HG02642 (cell line): ENCODE measurements around the gene CD320.
"Not testable (repeated sequence)": the region's sequence is repeated elsewhere in the genome, so short reads cannot be mapped to it uniquely, and the experiment has no call there.

Experiments
- ATAC-seq: cut with Tn5 transposase; IDR thresholded peaks from one replicate; pipeline ENCODE4 v1.9.1; 2021; ENCODE audit warnings: mild to moderate bottlenecking; ENCODE audit not compliant: unreplicated experiment, poor library complexity

Gene CD320

DNA sequence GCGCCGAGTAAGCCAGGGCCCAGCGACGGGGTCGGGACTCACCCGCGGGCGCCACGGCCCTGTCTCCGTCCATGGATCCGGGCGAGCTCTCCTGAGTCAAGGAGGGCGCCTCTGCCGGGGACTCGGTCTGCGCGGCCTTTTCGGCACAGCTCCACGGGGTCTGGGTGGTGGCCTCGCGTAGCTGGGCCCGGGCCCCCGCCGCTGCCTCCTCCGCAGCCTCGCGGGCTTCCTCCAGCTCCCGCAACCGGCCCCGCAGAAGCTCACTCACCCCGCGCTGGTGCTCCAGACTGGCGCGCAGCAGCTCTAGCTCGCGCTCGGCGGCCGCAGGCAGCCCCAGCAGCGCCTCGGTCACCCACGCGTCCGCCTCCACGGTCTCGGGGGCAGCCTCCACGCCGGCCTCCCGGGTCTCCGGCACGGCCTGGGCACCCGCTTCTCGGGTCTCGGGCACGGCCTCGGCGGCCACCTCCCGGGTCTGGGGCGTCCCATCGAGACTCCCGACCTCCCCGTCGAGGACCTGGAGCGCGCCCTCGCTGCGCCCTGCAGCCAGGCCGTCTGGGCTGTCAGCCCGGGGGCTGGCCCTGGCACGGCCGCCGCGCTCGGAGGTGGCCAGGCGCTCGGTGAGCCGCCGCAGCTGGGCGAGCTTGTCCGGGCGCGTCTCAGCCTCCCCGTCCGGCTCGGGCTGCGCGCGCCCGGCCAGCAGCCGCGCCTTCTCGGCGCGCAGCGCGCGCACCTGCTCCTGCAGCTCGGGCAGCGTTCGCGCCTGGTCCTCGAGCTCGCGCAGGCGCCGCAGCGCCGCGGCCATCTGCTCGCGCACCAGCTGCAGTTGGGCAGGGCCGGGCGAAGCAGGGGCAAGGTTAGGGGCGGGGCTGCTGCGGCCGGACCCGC lies 26.5 kb upstream of the CD320 start:
- ATAC-seq = no peak

DNA sequence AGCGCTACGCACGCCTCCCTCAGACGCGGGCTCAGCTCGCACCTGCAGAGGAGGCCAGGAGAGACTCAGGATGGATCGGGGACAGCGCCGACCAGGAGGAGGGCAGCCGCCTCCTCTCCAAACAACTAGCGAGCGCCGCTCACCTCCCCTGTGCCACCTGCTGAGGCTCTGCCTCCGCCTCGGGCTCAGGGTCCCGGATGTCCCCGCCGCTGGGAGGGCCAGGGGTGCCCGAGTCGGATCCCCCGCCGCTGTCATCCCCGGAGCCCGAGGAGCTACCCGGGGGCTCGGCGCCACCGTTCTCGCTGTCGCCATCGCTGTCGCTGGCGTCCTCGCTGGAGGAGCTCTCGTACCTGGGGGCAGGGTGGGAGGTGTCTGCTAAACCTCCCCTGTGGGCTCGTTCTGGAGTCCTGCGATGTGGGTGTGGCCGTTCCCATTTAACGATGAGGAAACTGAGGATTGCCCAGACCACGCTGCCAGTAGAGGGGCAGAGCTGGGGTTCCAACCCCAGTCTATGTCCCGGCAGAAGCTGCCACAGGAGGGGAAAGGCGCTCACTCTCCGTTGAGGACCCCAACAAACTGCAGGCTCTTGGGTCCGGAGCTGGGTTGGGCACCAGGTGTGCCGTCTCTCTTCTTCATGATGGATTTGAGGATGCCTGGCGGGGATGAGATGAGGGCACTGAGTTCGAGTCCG lies 25.8 kb upstream of the CD320 start:
- ATAC-seq = no peak

DNA sequence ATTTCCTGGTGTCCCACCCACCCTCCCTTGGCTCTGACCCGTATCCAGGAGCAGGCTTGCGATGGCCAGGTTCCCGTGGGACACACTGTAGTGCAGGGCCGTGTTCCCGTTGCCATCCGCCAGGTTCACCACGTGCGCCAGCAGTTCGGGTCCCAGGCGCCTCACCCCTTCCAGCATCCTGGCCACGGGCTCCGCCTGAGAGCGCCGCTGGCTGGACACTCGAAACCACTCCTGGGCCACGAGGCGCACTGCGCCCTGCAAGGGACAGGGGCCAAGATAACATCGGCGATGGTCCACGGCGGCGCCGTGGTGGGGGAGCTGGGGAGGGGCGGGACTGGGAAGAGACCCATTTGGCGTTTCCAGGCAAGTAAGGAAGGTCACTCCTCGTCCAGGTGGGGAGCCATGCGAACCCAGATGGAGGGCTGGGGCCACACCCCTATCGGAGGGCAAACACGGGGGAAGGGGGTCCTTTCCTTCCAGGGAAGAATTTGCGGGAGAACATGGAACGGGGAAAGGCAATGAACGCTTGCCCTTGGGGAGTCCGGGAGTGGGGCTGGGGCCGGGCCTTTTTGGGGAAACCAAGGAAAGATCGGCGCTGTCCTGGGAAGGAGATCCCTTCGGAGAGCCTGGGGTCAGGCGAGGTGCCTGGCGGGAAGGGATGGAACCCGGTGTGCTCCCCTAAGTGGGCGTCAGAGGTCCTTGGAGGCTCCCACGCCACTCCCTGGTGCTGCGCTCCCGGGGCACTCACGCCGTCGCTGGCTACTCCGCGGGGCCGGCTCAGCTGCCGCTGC lies 25.0 kb upstream of the CD320 start:
- no peak for ATAC-seq

DNA sequence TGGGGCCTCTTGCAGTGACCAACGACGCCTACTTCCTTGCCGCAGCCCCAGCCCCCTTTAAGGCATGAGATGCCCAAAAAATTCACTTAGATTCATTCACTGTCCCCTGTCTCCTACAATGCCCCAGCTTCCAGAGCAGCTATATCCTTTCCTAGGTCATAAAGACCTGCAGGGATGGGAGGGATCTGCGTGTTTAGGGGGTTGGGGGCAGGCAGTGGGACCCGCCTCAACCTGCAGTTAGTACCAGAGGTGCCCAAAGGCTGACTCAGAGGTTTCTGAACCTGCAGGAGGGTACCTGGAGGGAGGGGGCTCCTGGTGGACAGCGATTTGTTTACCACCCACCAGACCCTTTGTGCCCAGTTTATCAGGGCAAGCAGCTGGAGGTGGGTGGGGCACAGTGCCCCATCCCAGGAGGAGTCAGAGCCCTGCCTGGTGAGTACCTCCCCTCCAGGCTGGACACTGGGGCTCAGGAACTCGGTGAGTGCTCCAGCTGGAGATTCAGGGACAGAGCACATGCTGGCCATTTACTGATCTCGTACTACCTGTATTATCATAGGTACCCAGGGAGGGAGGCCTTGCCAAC lies 23.2 kb upstream of the CD320 start:
- no peak for ATAC-seq

DNA sequence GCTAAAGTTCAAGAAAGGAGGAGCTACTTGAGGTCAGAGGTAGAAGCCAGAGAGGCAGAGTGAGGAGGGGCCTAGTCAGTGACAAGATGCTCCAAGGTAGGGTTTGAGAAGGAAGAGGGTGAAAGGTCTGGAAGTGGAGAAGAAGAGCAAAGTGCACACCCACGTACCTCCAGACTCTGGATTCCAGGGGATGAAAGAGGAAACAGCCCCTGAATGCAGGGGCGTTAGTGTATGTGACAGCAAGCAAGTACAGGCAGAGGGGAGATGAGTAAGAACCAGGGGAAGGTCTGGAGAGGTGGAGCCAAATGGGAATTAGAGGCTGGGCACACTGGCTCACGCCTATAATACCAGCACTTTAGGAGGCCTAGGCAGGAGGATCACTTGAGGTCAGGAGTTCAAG lies 21.8 kb upstream of the CD320 start:
- ATAC-seq = no peak

DNA sequence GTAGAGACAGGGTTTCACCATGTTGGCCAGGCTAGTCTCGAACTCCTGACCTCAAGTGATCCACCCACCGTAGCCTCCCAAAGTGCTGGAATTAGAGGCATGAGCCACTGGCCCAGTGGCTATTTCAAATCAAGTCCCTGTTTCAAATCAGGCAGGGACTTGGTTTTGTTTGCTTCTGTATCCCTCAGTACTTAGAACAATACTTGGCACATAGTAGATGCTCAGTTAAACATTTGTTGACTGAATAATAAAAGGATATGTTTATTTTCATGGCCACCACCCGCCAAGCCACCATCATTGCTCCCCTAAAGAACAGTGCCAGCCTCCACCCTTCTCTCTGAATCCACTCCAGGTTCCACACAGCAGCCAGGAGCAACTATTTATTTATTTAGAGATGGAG lies 17.3 kb upstream of the CD320 start:
- no peak for ATAC-seq

DNA sequence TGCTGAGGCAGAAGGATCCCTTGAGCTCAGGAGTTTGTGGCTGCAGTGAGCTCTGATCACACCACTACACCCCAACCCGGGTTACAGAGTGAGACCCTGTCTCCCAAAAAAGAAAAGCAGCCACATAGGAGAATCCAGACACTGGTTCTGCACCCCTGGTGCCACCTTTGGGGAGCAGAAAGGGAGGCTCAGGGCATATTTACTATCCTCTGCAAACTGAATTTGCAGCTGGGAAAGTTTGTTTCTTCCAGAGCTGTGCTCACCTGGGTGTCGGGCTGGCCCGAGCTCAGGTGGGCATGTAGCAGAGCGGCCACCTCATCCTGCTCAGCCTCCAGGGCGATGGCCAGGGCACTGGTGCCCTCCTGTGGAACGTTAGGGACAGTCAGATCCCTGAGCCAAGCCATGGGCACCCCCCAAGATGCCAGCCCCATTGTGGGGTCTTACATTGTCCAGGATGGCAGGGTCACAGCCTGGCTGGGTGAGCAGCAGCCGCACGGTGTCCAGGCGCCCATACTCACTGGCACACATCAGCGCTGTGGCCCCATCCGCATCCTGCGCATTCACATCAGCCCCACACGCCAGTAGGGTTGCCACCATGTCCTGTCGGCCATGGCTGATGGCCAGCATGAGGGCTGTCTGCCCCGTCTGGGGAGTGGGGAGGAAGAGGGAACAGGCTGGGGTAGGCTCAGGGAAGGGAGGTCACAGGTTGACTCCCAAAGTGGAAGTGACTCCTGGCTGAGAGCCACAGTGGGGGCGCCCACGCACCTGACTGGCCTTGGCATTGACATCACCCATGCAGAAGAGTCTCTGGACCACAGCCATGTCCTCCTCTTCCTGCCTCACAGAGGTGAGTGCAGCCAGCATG lies 16.3 kb upstream of the CD320 start:
- no peak for ATAC-seq

DNA sequence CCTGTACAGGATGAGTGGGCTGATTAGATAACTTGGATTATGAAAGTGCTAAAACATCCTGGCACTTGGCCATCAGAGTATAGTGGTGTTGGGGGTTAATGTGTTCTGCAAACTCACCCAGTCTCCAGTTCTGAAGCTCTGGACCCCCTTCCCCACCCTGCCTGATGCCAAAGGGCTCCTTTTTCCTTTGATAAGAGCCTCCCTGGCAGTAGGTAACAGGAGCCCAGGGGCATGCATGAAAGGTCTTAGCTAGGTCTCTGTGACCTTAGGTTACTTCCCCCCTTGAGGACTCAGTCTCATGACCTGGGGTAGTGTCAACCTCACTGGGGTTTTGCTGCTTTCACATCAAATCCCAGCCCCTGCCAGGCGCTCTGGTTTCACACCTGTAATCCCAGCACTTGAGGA lies 15.6 kb upstream of the CD320 start:
- ATAC-seq = no peak

DNA sequence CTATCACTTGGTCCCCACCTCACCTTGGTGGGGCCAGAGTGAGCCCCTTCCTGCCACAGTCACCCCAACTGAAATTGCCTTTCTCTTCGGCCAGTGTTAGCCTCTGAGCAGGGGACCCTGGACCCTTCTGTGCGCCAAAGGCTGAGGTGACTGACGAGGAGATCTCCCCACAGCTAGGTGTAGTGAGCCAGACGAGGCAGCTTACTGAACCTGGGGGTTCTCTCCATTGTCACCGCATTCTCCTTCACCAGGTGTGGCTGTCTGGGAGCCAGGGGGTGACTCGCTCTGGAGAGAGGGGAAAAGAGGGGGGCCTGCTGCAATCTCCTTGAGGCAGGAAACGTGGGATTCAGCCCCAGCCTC lies 14.5 kb upstream of the CD320 start:
- ATAC-seq = no peak

DNA sequence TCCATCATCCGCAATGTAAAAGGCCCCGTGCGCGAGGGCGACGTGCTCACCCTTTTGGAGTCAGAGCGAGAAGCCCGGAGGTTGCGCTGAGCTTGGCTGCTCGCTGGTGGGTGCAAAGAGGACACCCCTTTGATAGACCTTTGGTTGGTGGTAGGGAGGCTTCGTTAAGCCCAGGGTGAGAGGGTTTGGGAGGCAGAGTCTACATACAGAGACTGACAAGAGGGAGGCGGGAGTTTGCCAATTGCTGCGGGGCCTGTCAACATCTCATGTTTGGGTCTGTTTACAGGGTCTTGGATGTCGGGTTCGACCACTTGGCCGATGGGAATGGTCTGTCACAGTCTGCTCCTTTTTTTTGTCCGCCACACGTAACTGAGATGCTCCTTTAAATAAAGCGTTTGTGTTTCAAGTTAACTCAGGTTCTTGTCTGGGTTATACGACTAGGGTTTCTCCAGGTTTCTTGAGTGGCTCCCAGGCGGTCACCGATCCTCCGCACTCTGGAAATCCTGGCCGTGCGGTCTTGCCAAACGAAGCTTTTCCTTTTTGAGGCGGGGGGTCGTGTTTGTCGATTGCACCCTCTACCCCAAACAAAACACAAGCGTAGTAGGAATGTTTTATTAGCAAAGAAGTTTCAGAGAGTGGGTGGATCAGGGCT lies 14.0 kb upstream of the CD320 start:
- no peak for ATAC-seq

DNA sequence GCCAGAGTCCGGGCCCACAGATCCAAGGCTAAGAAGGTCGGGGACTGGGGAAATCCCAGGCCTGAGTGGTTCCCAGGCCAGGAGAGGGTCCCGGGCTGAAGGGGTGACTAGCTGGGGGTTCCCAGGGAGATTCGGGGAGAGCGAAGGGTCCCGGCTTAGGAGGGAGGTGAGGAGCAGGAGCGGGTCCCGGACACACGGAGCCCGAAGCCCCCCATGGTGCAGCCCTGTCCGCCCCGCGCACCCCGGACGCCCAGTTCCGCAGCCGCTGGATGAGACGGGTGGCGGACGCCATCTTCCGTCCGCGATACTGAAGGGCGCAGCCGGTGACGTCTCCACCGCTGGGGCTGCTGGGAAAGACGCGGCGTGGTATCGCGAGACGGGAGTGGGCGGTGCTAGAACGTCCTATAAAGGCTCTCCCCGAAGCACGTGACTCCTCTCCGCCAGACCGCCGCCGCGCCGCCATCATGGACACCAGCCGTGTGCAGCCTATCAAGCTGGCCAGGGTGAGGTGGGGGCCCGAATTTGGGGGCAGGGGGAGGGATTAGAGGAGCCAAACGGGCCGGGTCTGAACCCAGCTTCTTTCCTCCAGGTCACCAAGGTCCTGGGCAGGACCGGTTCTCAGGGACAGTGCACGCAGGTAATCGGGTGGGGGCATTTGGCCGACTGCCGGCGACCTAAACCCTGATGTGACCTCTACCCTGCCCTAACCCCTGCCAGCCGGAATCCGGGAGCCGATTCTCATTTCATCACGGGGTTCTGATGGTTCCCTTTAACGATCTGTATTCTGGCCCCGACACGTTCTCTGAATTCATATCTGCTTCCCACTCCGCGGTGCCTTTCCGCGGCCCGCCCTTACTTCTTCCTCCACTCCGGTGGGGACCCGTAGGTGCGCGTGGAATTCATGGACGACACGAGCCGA lies 13.2 kb upstream of the CD320 start, which contains the start of the genes NDUFA7 and RPS28:
Gene NDUFA7, minus strand, starts transcription at position 309 of the 919 bp plus-strand sequence. Its CDS starts 17 bp downstream, at position 292.
Gene RPS28, plus strand, starts transcription at position 430 of the 919 bp plus-strand sequence. Its CDS starts 35 bp downstream, at position 465.
- peak; percentile 92 for ATAC-seq

DNA sequence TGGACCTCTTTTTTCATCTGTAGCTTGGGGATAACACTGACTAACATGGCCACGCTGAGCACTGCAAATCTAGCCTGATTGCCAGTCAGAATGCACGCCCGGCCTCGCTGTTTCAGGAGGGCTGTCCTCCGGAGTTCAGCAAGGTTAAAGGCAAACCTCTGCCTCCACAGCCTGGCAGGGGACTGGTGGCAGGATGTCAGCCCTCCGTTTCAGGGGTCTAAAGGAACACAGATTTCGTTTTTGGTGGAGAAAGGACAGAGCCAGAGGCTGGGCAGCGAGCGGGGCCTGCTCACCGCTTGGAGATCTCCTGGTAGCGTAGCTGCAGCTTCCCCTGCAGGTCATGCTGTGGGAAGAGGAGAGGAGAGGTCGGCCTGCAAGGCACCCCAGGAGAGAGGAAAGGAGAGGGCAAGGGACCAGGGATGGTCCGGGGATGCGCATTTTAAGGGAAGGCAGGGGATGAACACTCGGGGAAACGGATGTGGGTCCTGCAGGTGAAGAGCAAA lies 12.5 kb upstream of the CD320 start:
- ATAC-seq = no peak

DNA sequence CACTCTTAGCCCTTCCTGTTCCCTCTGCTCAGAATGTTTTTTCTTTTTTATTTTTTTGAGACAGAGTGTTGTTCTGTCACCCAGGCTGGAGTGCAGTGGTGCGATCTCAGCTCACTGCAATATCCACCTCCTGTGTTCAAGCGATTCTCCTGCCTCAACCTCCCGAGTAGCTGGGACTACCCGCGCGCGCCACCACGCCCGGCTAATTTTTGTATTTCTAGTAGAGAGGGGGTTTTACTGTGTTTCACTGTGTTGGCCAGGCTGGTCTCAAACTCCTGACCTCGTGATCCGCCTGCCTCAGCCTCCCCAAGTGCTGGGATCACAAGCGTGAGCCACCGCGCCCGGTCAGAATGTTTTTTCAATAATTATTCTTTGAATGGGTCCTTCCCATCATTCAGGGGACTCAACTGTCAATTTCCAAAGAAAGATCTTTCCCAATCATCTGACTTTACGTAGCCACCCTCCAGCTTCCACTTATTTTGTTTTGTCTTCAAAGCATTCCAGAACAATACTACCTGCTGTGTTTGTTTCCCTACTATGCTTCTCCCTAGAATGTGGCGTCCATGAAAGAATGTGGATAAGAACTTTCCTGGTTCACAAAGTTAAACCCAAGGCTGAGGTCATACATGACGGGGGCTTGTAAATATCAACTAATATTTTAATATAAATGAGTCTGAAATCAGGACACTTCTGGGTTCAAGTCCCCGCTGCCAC lies 11.8 kb upstream of the CD320 start:
- ATAC-seq = no peak

DNA sequence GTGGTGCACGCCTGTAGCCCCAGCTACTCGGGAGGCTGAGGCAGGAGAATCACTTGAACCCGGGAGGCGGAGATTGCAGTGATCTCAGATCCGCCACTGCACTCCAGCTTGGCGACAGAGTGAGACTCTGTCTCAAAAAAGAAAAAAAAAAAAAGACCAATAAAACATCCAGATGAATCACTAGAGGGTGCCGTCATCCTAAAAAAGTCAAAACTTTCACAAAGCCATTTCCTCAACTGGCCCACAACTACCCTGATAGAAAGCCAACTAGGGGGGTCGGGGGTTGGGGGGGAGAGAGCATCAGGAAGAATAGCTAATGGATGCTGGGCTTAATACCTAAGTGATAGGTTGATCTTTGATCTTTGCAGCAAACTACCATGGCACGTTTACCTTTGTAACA lies 10.7 kb upstream of the CD320 start:
- not testable (repeated sequence) for ATAC-seq

DNA sequence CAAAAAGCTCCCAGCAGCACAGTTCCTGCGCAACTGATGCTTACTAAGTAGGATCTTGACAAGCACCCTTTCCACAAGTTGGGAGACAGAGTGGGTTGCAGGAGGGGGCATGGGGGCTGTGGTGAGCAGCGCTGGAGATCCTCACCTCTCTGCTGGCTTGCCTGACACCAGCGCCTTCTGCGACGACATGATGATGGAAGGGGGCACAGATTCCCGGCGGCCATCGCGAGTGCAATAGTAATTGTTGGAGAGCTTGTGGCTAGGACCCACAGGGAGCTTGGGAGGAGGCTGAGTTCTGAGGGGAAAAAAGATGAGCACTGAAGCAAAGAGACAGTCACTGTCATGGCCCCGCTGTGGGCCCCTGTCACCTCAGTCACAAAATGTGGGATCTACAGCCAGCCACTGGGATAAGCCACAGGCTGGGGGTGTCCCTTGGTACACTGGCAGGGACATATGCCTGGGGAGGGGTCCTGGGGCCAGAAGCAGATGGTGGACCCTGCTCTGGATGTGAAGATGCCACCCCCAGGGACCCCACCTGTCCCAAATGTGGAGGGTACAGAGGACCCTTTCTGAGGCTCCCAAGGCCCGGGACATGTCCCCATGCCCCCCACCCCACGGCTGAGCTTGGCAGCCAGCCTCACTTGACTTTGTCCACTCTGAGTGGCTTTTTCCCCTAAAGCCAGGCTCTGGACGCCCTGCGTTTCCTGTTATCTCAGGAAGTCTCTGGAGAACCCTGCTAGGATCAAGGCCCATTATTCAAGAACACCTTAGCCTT lies 8.4 kb upstream of the CD320 start:
- ATAC-seq = no peak

DNA sequence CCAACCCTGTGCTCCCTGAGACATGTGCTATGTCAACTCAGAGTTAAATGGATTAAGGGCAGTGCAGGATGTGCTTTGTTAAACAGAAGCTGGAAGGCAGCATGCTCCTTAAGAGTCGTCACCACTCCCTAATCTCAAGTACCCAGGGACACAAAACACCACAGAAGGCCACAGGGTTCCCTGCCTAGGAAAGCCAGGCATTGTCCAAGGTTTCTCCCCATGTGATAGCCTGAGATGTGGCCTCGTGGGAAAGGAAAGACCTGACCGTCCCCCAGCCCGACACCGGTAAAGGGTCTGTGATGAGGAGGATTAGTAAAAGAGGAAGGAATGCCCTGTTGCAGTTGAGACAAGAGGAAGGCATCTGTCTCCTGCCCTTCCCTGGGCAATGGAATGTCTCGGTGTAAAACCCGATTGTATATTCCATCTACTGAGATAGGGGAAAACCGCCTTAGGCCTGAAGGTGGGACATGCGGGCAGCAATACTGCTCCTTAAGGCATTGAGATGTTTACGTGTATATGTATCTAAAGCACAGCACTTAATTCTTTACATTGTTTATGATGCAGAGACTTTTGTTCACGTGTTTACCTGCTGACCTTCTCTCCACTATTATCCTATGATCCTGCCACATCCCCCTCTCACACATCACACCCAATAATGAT lies 7.0 kb upstream of the CD320 start:
- not testable (repeated sequence) for ATAC-seq
